GM12891 (cell line): Measurements from ENCODE around the gene COX6B2.

Experiments
- PAX5 ChIP-seq: IDR thresholded peaks from 2 replicates; pipeline ENCODE4 v1.6.1; 2011; ENCODE audit warnings: low read length, moderate library complexity, mild to moderate bottlenecking; ENCODE audit not compliant: insufficient read depth, severe bottlenecking
- POLR2A ChIP-seq: IDR thresholded peaks from 2 replicates; pipeline ENCODE4 v1.6.1; 2011; ENCODE audit warnings: low read depth, low read length, control low read depth
- POLR2AphosphoS5 ChIP-seq: IDR thresholded peaks from 2 replicates; pipeline ENCODE4 v1.6.1; 2011; ENCODE audit warnings: low read depth, low read length, control low read depth
- SPI1 ChIP-seq: IDR thresholded peaks from 2 replicates; pipeline ENCODE4 v1.6.1; 2011; ENCODE audit warnings: low read depth, low read length, control low read depth
- TAF1 ChIP-seq: IDR thresholded peaks from 2 replicates; pipeline ENCODE4 v1.6.1; 2011; ENCODE audit warnings: low read depth, low read length, control low read depth

- TF ChIP-seq POLR2A = peak; percentile 100
- TF ChIP-seq POLR2AphosphoS5 = peak; percentile 100
- TF ChIP-seq TAF1 = peak; percentile 100
- peak; percentile 89 for TF ChIP-seq SPI1
- TF ChIP-seq PAX5 = peak; percentile 16
Measured at GRCh38 chr19:55385724-55386492, 31.4 kb upstream of the COX6B2 start, which contains the start of gene RPL28.
